CD4-positive, alpha-beta T cell treated with Interferon alpha-2 for 1 hour (primary cell): ENCODE data around the gene SFXN5.

Experiments
- DNase-seq, 2 donors: peaks; one replicate each; pipeline ENCODE4 v3.0.0-alpha.2; 2020 to 2022

The SFXN5 gene

DNA sequence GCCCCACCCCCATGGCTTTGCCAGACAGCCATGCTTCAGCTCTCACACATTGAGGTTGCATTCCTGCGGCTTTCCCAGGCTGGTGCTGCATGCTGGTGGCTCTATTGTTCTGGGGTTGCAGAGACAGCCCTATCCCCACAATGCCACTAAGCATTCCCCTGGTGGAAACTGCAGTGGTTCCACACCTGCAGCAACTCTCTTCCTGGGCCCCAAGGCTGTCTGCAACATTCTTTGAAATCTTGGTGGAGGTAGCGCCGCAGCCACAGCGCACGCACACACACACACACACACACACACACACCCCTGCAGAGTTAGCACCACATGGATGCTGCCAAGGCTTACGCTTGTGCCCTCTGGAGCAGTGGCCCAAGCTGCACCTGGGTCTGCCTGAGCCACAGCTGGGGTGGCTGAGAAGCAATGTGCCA is 21.4 kb downstream of the SFXN5 start:
- no peak for DNase-seq

DNA sequence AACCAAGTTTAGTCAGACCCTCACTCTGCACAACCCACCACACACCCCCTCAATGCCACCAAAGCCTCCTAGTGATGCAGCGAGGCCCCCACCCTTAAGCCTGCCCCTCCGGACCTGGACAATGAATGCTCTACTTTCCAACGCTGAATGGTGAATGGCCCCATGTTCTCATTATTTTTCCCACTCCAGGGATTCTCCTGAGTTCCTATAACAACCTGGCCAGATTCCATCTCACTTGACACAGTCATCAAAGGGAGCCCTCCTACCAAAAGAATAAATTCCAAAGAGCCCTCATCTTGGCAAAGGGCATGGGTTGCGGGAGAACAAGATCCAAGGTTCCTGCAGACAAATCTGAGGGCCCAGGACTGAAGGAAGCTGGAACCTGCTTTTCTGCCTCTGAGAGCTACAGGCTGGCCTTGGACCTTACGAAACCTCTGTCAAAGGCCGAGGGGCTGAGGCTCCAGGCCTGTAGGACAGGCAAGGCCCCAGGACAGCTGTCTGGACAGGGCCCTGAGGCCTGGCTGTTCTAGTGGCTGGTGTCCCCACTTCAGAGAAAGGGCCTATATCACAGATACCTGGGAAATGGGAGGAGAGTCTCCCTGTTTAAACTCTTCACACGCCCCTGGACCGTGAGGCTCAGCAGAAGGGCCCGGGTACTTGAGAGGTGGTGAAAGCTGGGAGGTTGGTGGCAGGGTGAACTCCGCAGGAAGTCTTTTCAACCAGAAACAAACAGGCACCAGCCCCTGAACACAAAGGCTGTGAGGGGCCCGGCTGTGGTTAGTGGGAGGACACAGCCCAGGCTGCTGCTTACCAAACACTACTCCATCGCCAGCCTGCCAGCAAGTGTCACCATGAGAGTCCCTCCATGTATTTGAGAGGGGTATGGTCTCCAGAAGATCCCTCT is 27.3 kb downstream of the SFXN5 start:
- DNase-seq: no peak

DNA sequence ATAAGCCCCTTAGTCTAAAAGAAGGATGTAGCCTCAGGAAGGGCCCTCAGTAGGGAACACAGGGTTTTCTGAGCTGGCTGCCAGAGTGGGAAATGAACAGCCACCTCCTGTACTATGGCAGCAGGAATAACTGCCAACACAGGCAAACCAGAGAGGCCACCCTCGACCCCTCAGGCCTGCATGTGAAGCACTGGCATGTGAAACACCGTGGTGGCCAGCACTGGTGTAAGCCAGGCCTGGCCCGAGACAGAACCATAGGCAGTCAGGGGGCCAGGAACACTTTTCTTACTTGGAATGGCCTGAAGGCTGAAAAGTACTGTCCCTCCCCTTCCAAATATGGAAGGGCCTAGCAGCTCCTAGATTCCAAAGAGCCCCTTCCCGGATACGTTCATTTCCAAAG is 28.2 kb downstream of the SFXN5 start:
- no peak for DNase-seq

DNA sequence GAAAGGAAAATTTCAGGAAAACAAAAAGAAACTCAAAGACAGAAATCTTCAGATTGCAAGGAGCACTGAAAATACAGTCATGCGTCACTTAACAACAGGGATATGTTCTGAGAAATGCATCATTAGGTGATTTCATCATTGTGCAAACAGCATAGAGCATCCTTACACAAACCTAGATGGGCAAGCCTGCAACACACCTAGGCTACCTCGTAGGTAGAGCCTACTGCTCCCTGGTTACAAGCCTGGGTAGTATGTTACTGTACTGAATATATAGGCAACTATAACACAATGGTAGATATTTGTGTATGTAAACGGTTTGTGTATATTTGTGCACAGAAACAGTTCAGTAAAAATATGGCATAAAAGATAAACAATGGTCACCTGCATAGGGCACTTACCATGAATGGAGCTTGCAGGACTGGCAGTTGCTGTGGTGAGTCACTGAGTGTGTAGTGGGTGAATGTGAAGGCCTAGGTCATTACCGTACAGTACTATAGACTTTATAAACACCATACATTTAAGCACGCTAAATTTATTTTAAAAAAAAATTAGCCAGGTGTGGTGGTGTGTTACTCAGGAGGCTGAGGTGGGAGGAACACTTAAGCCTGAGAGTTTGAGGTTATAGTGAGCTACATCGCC is 33.4 kb downstream of the SFXN5 start:
- no peak for DNase-seq

DNA sequence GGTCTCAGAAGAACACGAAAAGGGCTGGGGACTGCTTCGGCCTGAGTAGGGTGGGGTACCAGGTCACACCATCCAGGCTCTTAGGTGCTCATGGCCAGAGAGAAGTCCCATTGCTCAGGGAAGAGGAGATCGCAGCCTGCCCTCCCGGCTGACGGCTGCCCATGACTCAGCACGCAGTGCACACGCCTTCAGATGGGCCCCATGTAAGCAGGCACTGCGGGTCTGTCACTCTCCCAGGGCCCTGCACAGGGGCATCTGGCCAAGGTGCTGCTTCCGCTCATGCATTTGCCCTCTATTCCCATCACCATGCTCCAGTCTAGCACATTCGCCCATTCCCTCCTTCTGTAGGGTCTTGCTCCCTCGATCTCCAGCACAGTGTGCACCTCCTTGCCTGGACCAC is 34.7 kb downstream of the SFXN5 start:
- DNase-seq: no peak

DNA sequence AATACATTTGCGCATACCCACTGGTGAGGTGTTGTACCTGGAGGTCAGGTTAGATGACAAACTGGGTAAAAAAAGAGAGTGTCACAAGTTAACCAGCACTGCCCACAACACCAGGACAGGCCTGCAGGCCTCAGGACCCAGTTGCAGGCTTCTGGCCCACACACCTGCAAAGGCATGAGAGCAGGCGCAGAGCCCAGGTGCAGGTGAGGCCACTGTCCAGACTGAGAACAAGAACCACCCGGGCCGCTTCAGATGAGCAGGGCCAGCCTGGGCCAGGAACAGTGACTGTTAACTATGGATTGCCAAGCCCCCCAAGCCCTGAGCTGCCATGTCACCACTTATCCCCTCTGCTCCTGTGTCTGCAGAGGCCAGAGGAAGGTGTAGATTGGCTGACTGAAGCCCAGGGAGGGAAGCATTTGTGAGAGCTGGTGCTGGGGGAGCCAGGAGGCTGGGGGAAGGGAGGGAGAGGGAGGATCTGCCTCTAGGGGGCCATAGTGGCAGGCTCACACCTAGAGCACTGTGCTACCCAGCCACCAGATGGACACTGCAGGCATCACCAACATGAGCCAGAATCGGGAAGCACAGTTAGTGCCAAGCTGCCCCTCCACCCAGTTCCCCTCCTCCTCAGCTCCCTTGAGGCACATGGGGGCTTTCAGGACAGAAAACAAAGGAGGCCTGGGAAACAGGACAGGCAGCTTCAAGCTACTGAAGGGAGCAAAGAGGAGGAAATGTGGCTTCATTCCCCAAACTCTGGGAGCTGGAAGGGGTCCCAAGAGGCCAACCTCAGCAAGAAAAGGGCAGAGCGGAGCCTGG is 35.4 kb downstream of the SFXN5 start:
- no peak for DNase-seq

DNA sequence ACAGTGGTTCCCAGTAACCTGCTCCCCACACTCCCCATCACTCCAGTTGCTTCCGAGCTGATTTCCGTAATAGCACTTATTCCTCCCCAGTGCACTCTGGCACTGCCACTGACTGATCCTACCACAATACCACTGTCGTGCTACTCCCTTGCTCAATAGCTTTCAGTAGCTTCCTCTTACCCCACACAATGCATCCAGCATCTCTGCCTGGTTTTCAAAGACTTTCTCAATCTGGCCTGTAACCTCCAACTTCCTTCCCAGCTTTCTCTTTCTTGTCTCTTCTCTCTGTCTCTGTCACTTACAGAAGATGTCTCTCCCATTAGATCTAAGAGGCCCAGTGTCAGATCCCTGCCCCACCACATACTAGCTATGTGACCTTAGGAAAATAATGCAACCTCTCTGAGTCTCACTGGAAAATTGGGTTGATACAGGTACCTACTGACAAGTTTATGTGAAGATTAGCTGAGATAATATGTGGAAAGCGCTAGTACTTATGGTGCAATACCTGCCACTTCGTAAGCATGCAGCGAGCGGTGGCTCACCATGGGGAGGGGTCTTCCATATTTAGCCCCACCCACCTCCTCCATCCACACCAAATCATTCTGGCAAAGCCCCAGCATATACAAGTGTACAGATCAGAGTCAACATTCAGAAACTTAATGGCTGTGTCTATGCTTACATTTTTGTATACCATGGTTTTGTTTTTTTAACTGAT is 36.7 kb downstream of the SFXN5 start:
- DNase-seq: peak in 1 of 2 donors; percentile 36

DNA sequence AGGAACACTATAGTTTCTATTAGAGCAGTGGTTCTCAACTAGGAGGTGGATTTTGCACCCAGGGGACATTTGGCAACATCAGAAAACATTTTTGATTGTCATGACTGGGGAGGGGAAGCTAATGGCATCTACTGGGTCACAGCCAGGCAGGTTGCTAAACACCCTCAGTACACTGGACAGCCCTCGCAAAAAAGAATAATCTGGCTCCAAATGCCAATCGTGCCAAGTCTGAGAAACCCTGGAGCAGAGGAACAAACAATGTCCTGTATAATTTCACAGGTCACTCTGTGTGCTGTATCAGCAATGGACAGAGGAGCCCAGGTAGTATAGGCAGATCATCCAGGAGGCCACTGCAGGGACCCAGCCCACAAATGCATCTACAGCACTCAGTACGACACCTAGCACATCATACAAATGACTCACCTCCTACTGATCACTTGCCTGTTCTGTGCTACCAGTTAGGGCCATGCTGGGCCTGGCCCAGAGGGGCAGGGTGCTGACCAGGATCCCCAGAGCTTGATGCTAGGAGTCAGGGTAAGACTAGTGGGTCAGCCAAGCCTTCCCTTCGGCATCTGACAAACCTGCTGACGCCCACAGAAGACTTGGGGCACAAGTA is 37.6 kb downstream of the SFXN5 start:
- DNase-seq: no peak

DNA sequence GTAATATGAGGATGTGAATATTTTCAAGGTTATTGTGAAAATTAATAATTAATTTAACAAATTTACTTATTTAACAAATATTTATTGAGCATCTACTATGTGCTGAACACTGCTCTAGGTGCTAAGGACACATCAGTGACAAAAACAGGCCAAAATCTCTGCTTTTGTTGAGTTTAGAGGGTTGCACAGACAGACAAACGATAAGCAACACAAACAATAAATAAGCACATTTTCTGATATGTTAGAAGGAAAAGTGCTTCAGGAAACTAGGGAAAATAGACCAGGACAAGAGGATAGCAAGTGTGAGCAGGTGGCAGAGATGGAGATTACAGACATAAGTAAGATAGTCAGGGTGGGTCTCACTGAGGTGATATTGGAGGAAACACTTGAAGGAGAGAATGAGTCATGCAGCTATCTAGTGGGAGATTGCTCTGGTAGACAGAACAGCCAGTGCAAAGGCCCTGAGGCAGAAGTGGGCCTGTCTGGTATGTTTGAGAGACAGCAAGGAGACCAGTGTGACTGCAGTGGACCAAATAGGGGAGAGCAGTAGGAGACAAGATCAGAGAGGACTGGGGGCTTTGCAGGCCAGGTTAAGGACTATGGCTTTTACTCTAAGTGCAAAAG is 38.3 kb downstream of the SFXN5 start:
- DNase-seq: no peak

DNA sequence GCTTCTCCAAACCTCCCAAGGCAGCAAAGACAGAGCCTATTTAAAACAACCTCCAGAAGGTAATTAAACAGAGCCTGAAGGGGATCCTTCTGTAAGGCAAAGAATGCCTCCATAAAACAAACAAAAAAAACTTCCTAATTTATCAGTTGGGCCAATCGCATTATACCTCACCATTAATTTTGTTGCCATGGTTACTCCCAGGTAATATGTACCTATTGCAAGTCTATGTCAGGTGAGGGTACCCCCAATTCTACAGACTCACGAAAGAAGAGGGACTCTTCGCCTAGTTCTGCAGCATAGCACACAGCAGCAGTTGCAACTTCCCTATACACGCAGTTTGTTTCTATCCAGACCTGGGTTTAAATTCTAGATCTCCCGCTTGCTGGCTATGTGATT is 38.8 kb downstream of the SFXN5 start:
- no peak for DNase-seq

DNA sequence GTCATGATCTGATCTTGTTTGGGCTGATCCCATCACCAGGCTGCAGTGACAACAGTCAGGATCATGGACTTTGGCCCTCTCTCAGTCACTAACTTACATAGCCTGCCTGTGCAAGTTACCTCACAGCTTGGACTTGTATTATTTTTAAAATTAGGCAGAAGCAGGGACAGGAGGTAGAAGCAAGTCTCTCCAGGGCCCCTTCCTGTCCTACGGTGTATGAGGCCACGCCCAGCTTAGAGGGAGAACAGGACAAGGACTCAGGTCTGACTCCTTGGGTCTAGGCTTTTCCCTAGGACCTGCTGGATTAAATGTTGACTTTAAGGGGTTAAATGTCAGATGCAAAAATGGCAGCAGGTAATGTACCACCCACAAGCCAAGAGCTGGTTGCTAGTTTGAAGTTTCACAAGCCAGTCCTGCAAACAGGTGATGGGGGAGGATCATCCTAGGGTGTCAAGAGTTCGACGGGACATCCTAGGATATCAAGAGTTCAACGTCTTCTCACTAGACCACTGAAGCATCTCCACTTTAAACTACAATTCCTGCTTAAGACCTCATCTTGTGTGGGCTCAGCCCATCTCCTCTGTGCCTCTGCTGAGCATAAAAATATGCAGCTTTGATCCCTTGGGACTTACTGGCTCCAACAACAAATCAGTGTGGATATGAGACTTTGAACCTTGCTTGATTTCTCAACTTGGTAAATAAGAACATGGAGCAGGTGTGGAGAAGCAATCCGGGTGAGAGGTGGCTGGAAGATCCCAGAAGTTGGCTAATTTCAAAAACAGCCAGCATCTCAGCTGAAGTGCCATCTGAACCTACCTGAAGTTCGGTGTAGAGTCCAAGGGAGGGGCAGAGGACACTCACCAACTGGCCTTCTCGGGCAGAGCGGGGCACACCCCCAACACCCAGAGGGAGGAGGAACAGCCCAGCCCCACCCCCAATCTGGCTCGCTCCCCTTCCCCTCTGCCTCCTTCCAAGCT is 39.5 kb downstream of the SFXN5 start:
- DNase-seq: no peak

DNA sequence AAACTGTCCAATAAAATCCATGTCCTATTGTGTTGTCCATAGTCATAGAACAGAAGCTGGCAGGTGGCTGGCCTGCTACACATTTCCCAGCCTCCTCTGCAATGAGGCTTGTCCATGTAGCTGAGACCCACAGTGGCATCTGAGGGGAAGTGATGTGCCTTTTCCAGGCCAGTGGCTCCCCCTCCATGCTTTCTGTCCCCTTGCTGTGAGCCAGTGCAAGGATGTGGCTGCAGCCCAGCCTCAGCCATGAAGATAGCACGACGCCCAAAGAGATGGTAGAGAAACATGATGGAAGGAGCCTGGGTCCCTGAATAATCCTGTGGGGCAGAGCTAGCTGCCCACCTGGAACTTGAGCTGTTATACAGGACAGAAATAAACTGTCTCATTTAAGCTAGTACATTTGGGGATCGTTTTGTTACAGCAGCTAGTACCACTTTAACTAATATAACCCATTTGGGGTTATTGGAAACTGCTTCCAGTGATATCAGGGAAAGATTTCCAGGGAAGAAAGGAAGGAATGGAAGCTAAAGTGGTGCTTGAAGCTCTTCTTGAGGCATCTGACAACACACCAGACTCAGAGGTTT is 40.3 kb downstream of the SFXN5 start:
- no peak for DNase-seq

DNA sequence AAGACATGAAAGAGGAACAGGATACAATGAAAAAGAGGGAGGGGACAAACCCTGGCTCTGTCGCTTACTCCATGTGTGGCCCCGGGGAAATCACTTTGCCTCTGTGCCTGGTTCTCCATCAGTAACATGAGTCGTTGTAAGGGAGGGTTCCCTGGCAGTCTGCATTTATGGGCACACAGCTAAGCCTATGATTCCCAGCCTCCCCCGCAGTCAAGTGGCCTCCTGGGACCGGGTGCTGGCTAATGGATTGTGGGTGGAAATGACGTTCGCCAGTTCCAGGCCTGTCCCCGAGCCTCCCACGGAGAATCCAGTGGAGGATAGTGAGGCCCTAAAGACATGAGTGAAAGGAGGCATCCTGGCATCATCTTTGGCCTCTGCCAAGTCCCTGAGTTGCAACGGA is 42.7 kb downstream of the SFXN5 start:
- no peak for DNase-seq

DNA sequence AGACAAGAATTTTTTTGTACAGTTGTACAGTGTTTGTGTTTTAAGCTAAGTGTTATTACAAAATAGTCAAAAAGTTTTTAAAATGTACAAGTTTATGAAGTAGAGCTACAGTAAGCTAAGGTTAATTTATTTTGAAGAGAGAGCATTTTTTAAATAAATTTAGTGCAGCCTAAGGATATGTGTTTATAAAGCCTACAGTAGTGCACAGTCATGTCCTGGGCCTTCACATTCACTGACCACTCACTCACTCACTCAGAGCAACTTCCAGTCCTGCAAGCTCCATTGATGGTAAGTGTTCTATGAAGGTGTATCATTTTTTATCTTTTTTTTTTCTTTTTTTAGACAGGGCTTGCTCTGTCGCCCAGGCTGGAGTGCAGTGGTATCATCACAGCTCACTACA is 44.2 kb downstream of the SFXN5 start:
- no peak for DNase-seq

DNA sequence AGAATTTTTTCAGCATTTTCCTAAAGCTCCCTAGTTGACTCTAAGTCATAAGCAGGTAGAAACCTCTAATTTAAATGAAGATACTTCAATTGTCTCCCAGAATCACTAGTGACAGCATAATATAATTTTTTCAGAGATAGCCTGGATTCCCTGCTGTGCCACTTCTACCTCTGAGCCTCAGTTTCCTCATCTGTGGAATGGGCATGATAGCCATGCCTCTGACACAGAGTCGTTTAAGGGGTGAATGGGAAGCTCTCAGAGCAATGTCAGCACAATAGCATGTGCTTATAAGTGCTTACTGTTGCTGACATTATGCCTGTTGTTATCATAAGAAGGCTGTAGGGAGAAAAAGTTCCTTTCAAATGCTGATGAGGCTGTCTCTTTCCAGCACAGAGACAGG is 48.0 kb downstream of the SFXN5 start:
- no peak for DNase-seq

DNA sequence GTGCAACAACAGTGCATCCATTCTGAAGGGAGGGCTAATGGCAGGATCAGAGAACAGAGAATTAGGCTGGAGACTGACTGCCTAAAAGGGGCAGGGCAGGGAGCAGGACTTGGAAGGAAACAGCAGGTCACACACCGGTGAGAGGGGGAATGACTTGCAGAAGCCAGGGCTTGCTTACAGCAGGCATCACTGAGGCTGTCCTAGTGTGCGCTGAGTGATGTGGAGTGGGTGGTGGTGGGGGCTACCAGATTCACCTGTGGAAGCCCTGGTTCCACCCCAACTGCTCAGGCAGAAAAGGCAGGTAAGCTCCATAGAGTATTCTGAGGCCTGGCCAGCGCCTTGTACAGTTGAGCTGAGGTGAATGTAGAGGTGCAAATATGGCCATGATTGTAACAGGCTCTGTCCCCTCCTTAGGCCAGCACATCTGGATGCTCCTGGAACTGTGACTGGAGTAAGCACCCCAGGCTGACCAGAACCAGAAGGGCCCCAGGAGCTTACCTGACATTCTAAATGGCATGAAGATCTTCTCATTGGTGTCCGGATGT is 49.4 kb downstream of the SFXN5 start:
- no peak for DNase-seq

DNA sequence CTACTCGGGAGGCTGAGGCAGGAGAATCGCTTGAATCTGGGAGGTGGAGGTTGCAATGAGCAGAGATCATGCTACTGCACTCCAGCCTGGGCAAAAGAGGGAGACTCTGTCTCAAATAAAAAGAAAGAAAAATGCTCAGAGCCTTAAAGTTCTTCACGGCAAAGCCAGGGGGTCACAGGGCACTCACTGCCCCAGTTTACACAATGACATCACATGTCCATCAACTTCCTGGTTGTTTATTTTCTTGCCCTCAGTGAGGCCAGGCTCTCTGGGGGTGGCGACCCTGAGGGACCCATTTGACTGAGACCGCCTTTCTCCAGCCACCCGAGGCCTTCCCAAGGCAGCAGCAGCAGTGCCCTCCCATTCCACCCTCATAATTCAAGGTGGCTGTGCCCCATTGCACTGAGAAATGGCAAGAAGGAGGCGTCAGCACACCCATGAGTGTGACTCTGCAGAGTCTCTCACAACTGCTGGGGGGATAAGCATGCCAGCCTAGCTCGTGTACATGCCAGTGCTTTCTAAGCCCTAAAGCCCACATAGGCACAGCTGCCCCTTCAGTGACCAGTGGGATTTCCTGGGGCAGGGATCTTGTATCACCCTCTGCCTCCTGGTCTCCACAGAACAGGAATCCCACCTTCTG is 50.0 kb downstream of the SFXN5 start:
- no peak for DNase-seq

DNA sequence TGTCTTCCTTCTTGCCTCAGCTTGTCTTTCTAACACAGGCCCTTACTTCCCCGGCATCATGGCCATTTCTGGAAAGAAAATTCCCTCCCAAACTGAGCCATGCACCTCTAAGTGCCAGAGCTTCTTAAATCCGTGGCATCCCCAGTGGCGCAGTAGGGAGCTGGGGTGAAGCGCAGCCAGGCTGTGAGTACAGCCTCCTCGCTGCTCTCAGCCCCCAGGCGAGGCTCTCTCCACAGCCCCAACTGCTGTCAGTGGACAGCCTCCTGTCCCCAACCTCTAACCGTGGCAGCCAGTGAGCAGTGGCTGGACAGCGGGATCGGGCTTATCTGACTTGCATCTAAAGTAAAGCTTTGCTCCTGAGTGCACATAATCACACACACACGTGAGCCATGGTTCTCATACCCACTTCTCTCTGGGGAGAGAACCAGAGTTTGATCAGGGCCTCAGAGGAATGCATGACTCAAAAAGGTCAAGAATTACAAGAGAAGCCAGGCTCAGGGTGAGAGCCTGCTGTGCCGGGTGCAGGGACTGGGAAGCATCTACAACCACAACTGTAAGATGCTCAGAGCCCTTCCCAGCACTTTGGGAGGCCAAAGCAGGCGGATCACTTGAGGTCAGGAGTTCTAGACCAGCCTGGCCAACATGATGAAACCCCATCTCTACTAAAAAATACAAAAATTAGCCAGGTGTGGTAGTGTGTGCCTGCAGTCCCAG is 50.7 kb downstream of the SFXN5 start:
- no peak for DNase-seq

DNA sequence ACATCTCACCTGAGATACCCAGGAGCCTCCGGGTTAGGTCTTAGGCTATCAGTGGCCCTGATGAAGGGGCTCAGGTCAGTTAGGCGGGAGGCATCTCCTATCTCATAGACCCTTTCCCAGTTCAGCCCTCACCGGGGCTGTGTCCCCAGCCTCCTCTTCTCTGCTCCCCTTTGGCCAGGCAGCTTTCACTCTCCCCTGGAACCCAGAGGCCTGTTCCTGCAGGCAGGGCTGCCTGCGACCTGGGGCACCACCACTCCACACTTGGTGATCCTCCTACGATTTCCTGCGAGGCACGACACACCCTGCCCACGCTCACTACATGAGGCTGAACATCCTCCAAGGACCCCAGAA is 51.2 kb downstream of the SFXN5 start:
- DNase-seq: no peak
